Renal pelvis (tissue), 12 donors: ENCODE data around the gene CD247. TPM values are rescaled to one million over a fixed set of nuclear protein-coding genes. Genes with fewer than 3 reads are reported as not detected.
"Not testable (repeated sequence)": the region's sequence is repeated elsewhere in the genome, so short reads cannot be mapped to it uniquely, and the experiment has no call there.

Experiments
- DNase-seq: peaks from one replicate; pipeline ENCODE4 v3.0.0-alpha.2; 2013
- long read RNA-seq, 16 experiments: transcript quantifications; one replicate each; lab custom pipeline, GENCODE V29; 2026
- polyA plus RNA-seq, 3 donors: library from polyadenylated mRNA; unstranded; fragments of 120-200 nt; gene quantifications; one replicate each; pipeline ENCODE4 v1.2.1, GENCODE V29; 2013; ENCODE audit not compliant: insufficient read length in 3 of 3

CD247 gene
- under 1 TPM; 0.31 to 0.83 (median 0.44) TPM for polyA plus RNA-seq
- long read RNA-seq, donor 1: 0 reads
- long read RNA-seq, donor 2: 0 reads
- long read RNA-seq, donor 3: 0 reads
- long read RNA-seq, donor 4: 0 reads
- long read RNA-seq, donor 5: 0 reads
- long read RNA-seq, donor 6: 0 reads
- long read RNA-seq, donor 7: 0 reads
- long read RNA-seq, donor 8: 0 reads
- long read RNA-seq, donor 9: 0 reads
- long read RNA-seq, donor 10: 0 reads
- long read RNA-seq, donor 11: 0 reads
- long read RNA-seq, donor 12, partial matches to known transcripts: 0 of 1 reads
- long read RNA-seq, donor 12, other reads (novel, unspliced or antisense): 0 of 1 reads
- long read RNA-seq, donor 13: 0 reads
- long read RNA-seq, donor 14: 0 reads
- long read RNA-seq, donor 15: 0 reads
- long read RNA-seq, donor 16: 0 reads

- DNase-seq: no peak
Measured at GRCh38 chr1:167518331-167518700, at the start of gene CD247. Gene CD247, minus strand, starts transcription at chr1:167518529. Its CDS starts 64 bp downstream, at chr1:167518465.

- no peak for DNase-seq
Measured at GRCh38 chr1:167567663-167568062, 49.3 kb upstream of the CD247 start.

DNA sequence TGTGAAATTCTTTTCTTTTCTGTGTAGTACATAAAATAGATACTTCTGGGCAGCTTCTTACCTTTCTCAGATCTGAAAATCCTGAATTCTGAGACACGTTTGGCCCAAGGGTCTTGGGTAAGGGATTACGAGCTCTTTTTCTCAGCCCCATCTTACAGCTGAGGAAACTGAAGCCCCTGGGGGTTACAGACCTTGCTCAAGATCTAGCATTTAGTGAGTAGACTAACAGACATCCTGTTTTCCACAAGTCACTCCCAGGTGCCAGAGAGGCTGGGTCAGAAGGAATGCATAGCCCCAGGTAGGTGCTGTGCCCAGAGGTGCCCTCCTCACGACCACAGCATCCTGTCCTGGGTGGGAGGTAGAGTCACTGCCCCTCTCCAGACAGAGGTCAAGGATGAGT, 48.4 kb upstream of the CD247 start:
- DNase-seq: no peak

- DNase-seq: no peak
Measured at GRCh38 chr1:167565922-167566321, 47.6 kb upstream of the CD247 start.

- DNase-seq: no peak
Measured at GRCh38 chr1:167564612-167565270, 46.4 kb upstream of the CD247 start.

DNA sequence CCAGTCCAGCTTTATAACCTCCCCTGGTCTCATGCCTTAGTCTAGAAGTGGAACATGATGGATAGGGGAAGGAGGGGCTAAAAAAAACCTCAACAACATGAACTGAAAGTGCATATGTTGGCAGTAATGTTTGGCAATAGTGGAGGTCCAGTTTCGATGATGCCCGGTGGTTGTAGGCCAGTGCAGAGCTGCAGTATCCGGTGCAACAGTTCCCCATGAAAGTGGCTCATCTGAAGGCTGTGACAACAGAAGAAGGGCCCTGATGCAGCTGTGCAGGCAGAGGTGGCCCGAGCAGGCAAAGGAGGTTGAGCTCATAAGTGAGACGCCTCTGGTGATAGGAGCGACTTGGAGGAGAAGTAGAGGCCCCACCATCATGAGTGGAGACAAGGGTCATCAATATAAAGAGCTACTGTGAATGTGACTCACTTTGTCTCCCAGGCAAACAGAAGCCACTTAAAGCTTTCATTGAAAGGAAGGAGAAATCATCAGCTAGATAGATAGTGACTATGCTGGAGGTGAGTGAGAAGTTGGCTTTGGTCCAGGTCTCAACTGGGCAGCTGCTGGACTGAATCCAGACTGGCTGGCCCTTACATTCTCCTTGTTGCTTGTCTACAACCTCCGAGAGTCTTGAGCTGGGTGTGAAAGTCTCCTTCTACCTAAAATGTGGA, 45.4 kb upstream of the CD247 start:
- no peak for DNase-seq

DNA sequence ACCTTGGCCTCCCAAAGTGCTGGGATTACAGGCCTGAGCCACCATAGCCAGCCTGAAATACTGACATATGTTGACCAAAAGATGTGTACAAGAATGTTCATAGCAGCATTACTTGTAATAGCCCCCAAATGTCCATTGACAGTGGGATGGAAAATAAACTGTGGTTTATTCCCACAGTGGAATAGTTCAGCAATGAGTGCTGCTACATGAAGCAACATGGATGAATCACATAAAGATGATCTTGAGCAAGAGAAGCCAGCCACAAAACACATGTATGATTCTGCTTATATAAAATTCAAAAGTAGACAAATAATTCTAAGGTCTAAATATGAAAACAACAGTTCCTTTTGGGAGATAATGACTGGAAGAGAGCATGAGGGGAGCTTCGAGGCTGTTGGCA, 44.4 kb upstream of the CD247 start:
- no peak for DNase-seq

- no peak for DNase-seq
Measured at GRCh38 chr1:167561753-167562152, 43.4 kb upstream of the CD247 start.

DNA sequence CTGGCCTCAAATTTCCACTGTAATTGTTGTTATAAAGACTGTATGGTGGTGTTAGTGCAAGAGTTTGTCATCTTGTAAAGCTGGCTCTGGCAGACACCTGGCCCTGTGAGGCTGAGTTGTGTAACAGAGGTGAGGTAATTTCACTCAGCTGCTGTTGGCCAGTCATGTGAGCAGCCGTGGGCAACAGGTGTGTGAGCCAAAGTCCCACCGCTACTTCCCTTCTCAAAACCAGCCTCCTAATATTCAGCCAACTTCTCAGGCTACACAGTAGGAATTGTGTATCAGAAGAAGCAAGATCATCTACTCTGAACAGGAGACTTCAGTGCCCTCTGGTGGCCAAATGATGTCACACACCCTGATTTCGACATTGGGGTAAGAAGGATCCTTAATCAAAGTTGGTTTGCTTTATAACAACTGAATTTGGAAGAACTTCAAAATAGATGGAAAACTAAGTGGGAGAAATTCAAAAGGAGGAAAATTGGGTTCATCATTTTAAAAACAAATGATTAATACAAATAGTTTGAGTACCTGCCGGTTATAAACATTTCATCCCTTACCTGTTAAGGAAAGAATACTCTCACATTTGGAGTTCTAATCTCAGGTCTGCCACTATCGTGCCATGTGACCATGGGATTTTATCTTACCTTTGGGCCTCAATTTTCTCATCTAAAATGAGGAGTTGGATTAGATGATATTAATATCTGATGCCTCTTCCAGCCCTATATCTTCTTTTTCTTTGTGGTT, 37.8 kb upstream of the CD247 start:
- DNase-seq: peak; percentile 66

- DNase-seq: not testable (repeated sequence)
Measured at GRCh38 chr1:167555072-167555471, 36.7 kb upstream of the CD247 start.

GRCh38 chr1:167554028-167554779, 35.9 kb upstream of the CD247 start:
- DNase-seq: no peak

DNA sequence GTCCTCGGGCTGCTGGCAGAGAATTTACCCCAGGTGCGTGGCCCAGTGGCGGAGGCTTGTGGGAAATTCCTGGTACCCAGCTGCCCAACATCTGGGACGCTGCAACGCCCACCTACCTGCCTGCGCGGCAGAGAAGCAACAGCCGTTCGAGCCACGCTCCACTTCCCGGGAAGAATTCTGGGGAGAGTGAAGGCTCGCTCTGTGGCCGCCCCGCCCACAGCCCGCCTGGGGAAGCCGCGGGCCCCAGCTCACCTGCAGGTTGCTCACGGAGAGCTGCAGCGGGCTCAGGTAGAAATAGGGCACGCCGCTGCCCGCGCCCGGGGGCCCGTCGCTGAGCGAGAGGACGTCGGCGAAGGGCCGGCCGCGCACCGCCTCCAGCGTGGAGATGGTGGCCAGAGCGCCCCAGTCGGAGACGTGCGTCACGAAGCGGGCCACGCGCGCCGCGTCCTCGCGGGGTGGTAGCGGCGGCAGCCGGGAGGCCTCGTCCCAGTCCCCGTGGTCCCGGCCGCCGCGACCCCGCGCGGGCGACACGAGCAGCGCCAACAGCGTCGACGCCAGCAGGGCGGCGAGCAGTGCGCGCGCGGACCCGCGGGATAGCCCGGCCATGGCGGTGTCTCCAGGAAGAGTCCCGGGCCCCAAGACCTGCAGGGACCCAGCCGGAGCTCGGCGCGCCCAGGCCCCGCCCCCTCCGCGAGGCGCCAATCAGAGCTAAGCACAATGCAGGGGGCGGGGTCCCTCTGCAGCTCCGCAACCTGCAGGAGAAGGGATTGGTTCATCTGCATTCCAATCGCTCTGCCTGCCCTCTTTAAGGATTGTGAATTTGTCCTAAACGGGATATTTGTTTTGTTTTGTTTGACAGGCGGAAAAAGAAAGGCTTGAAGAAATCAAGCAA, 35.1 kb upstream of the CD247 start, which contains the start of gene CREG1:
TSS of gene CREG1 (minus strand) at position 627 of the 892 bp plus-strand sequence.
- peak; percentile 94 for DNase-seq

DNA sequence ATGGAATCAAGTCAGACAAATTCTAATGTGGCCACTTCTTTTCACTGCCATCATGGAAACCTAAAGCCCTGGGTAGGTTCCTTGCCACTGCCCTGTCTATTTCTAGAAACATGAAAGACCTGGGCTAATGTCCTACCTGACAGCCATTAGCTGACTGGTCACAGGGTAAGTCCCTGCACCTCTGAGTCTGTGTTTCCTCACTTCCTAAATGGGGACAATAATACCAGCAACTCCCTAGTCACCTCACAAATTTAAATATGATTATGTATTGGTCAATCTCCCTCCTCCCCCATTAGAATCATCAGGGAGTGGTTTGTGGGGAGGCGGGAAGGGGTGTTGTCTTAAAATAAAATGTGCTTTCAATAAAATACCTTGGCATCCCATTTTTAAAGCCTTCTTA, 33.0 kb upstream of the CD247 start:
- DNase-seq: no peak

GRCh38 chr1:167548059-167548932, 30.0 kb upstream of the CD247 start:
- no peak for DNase-seq

DNA sequence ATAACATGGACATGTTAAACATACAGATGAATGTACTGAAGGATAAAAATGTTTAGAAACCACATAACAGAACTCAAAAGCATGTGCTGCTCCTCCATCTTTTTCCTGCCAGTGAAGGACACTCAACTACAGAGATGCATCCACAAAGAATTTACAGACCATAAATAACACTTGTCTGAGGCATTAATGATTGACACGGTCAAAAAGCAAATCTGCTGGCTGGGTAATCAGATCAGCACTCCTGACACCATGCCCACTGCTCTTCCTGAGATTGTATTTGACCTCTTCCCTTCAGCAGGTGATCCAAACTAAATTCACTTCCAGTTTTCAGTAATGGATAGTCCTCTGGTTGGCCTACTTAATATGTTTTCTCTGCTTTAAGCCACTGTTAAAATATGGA, 28.6 kb upstream of the CD247 start:
- DNase-seq: no peak

DNA sequence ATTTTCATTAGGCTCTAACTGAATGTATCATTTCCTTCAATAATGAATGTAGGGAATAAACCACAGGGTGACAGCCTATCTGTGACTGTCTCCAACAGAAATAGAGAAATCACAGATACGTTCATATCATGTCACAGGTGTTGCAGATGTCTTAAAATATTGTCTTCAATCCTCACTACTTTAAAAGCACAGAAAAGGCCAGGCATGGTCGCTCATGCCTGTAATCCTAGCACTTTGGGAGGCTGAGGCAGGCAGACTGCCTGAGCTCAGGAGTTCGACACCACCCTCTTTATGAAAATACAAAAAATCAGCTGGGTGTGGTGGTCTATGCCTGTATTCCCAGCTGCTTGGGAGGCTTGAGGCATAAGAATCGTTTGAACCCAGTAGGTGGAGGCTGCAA, 27.0 kb upstream of the CD247 start:
- DNase-seq: no peak

DNA sequence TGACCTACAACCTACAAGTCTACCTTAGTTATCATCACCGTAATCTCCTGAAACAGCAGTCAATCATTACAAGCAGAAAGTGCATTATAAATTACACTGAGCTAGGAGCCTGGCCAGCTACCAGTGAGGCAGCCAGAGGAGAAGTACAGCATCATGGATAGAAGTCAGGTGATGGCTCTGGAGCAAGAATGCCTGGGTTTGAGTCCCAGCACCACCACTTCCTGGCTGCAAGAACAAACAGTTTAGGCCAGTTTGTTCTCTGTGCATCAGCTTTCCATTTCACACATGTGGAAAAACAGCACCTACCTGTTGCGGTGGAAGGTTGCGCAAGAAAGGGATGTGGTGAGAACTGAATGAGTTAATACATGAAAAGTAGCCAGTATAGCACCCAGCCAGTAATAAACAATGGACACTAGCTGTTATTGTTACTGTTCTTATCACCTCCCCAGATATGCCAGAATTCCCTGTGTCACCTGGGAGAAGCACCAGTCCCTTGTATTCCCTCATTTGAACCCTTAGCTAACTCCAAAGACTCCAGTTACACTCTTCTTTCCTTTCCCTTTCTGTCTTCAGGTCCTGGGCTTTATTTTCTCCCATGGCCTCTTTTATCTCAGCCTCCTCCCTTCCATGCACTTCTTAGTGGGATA, 26.2 kb upstream of the CD247 start:
- no peak for DNase-seq

DNA sequence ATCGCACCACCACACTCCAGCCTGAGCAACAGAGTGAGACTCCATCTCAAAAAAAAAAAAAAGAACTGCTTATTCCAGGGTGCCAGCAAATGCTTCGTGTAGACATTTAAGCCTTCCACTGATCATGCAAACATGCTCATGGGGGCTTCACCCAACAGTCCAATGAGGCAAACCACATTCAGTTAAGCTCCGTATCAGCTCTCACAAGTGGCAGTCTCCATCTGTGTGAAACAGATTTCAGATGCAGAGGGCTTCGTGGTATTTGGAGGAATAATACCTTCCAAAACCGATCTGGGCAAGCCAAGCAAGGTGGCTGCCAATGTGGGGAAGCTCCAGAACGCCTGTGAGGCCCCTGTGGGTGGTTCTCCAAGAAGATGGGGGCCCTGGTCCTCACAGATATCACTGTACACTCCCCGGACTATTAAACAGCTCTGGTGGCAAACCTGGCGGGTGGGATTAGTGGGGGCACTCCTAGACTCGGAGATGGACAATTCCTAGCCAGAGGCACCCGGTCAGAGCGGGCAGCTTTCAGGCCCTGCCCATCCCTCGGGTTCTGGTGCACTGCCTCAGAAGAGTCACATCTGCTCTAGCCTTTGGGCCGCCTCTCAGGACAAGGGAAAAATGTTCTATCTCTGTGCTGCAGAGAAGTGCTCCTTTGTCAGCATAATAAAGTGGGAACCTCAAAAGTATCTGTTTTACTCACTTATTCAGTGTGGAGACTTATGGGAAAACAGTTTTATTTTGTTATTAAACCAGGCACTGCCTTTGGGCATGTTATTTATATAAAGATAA, 25.1 kb upstream of the CD247 start:
- DNase-seq: no peak
